Psoas muscle (tissue), 8 donors: ENCODE data around the gene CPT1C. TPM values are rescaled to one million over a fixed set of nuclear protein-coding genes. Genes with fewer than 3 reads are reported as not detected.

Experiments used
- ATAC-seq, 4 donors: fragments of 200-7000 bp; cut with Tn5 transposase; one replicate each; pipeline ENCODE4 v1.9.1; 2020; ENCODE audit warnings: moderate library complexity in 3 of 4, mild to moderate bottlenecking in 2 of 4
- DNase-seq, 2 donors: peaks; one replicate each; pipeline ENCODE4 v3.0.0-alpha.2; 2020
- H3K27ac ChIP-seq: fragments of 200-600 bp; one replicate; pipeline ENCODE4 v1.8.0; 2022
- H3K27me3 ChIP-seq, 3 donors: fragments of 200-600 bp in 1 of 3; one replicate each; pipeline versions ENCODE4 v1.6.1 to v1.8.0; 2013 to 2022; ENCODE audit warnings: low read length in 2 of 3, mild to moderate bottlenecking in 2 of 3, moderate library complexity in 1 of 3; ENCODE audit not compliant: insufficient read depth in 3 of 3
- H3K36me3 ChIP-seq, 2 donors: fragments of 200-600 bp in 1 of 2; one replicate each; pipeline versions ENCODE4 v1.6.1 to v1.8.0; 2013 to 2022; ENCODE audit warnings: low read depth in 1 of 2, mild to moderate bottlenecking in 1 of 2, moderate library complexity in 1 of 2; ENCODE audit not compliant: insufficient read depth in 1 of 2
- H3K4me1 ChIP-seq: fragments of 200-600 bp; one replicate; pipeline ENCODE4 v1.8.0; 2022
- H3K4me3 ChIP-seq: fragments of 200-600 bp; one replicate; pipeline ENCODE4 v1.8.0; 2022; ENCODE audit warnings: mild to moderate bottlenecking
- H3K9me3 ChIP-seq: fragments of 200-600 bp; one replicate; pipeline ENCODE4 v1.8.0; 2022
- WGBS, 3 donors: extraction: QIAGEN DNeasy Blood & Tissue Kit; methylation state at CpG; one replicate each; pipeline versions ENCODE4 v1.1.6 to v1.1.7; 2013; 5-methylcytosine and 5-hydroxymethylcytosine counted together
- intact Hi-C, 2 donors: fragments of 100-400 bp; cut with DNase I; formaldehyde crosslinking; loops; one replicate each; pipeline versions ENCODE4 v1.11.0 to v1.14.2; 2022
- polyA plus RNA-seq, 3 donors: library from polyadenylated mRNA; stranded (reverse); fragments of 200-250 nt; gene quantifications; one replicate each; pipeline ENCODE4 v1.2.3, GENCODE V29; 2013
- total RNA-seq, 4 donors: library from RNA; stranded (reverse); fragmentation: NEBNext Ultra II Directional in 2 of 4; extraction: Animal tissue kit (Norgen Biotek cat#: 25700) in 2 of 4; gene quantifications; one replicate each; pipeline versions ENCODE4 v1.2.1 to v1.2.4, GENCODE V29; 2021 to 2023
- TF ChIP-seq, protein P1 (sequence below): fragments of 200-600 bp; IDR thresholded peaks from one replicate; pipeline ENCODE4 v1.8.0; 2022; ENCODE audit warnings: antibody characterized with exemption
- donor health status: healthy with polysubstance abuse.
- donor health status: DM: no; HTN: no; CAD: no; lungs with moderate emphysema.
- donor health status: Bipolar disorder and iron deficiency.
- donor health status: healthy.
- donor health status: DM: yes; HTN: yes; CAD: no.
- donor health status: DM: no; HTN: no; CAD: no.
- donor health status: DM: no; HTN: no; CAD: no.
- donor health status: DM: yes; HTN: yes; CAD: no.

CPT1C gene
- total and polyA plus RNA-seq, 7 donors, result 0.34 to 1.2 (median 0.79) TPM

DNA sequence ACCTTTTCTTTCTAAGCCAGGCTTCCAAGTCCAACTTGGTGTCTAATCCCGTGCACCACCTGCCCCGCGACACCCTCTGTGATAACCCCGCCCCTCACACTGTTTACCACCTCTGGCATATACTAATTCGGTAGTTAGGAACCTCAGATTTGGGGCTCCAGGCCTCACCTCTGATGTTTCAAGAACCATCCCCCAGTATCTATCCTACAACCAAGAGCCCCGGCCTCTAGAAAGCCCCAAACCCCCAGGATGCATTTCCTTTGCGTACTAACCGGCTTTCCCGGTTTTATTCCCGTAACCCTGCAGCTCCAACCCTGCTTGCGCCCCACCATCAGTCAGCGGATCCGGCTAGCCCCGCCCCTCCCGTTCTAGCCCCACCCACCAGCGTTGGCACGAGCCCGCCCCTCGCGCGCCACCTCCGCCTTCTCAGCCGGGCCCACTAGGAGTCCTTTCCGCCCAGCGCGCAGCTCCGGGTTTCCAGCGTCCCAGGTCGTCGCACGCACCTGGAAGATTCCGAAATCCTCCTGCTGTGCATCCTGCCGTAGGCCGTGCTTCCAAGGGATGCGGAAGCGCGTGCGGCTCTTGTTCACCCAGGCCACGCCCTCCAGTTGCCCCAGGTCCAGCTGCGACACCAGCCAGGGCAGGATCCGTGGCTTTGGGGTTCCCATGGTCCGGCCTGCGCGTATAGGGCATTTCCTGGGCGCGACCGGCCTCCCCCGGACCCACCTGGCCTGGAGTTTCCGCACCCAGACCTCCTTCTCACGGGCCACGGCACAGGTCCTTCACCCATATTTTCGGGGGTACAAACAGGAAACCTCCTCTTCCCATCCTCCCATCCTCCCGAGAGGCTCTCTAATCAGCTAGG lies 26.5 kb upstream of the CPT1C start:
- Histone ChIP-seq H3K27ac (peak overlapping the region; percentile 49), H3K4me3 (peak overlapping the region; percentile 70), H3K4me1 (peaks cover 8% of the 10 kb centered on the region), H3K9me3 (no peaks in the 10 kb centered on the region), H3K27me3 (no peaks in the 10 kb centered on the region), H3K36me3 (peaks cover 0 to 34% of the 10 kb centered on the region in 2 donors)
- TF ChIP-seq, protein P1, sequence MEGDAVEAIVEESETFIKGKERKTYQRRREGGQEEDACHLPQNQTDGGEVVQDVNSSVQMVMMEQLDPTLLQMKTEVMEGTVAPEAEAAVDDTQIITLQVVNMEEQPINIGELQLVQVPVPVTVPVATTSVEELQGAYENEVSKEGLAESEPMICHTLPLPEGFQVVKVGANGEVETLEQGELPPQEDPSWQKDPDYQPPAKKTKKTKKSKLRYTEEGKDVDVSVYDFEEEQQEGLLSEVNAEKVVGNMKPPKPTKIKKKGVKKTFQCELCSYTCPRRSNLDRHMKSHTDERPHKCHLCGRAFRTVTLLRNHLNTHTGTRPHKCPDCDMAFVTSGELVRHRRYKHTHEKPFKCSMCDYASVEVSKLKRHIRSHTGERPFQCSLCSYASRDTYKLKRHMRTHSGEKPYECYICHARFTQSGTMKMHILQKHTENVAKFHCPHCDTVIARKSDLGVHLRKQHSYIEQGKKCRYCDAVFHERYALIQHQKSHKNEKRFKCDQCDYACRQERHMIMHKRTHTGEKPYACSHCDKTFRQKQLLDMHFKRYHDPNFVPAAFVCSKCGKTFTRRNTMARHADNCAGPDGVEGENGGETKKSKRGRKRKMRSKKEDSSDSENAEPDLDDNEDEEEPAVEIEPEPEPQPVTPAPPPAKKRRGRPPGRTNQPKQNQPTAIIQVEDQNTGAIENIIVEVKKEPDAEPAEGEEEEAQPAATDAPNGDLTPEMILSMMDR, result no peak
- intact Hi-C loops, result no loop called here
- DNase-seq, result peak; percentile 89 to 94
- 0 to 1% (median 1%) methylated on average over 52 to 53 of the region's 53 CpGs for WGBS, 3 donors
- peak; percentile 80 to 87 (median 82) for ATAC-seq

DNA sequence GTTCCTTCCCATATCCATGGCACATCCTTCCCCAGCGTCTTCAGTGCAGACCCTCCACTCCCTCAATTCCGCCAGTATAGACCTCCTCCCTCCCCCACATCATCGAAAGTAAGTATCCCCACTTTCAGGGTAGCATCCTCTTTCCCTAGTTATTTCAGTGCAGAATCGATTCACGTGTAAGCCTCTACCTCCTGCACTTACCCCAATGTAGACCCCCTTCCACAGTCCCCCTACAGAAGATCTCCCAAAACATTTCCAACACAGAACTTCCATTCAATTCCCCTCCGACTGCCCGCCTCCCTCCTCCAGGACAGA lies 25.9 kb upstream of the CPT1C start:
- 1 to 2% (median 1%) methylated on average over 7 of the region's 7 CpGs for WGBS, 3 donors
- Histone ChIP-seq H3K4me3 (peak overlapping the region; percentile 70), H3K4me1 (peaks cover 8% of the 10 kb centered on the region), H3K27me3 (no peaks in the 10 kb centered on the region), H3K36me3 (peaks cover 0 to 35% of the 10 kb centered on the region in 2 donors), H3K27ac (peak overlapping the region; percentile 49), H3K9me3 (no peaks in the 10 kb centered on the region)
- intact Hi-C loops, result no loop called here
- ATAC-seq, result peak in 2 of 4 donors; percentile 0 to 5
- TF ChIP-seq, protein P1, result no peak
- DNase-seq, result no peak

DNA sequence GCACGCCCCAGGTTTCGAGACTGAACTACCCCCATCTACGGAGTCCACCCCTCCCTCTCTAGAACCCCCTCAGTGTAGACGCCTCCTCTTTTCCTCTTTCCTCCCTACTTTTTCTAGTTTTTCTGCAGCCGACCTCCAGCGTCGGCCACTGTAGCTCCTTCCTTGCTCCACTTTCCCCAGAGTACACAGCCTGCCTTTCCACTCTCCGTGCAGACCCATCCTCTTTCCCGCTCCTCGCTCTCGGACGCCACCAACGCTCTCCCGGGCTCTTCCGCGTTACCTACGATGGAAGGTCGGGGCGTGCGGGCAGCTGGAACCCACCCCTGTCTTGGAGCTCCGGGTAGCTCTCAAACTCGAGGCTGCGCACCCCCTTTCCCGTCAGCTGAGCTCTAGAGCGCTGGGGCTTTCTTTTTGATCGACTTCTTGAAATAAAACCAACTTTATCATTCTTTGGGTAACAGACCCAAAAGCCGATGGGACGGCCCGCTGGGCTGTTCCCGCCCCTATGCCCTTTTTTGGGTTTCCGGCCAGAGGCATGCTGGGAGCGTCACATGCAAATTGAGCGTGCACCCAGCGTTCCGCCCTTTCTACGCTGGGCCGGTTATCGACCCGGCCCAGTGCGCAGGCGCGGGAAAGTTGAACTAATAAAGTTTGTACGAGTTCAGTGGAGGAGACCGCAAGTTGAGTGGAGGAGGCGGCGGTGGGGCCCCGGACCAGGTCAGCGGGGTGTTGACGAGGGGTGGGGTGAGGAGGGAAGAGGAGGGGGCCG lies 25.4 kb upstream of the CPT1C start, which contains the start of the genes BCL2L12 and IRF3:
TSS of gene BCL2L12 (plus strand) at position 583 of the 769 bp plus-strand sequence. CDS start 760 bp downstream, outside the sequence.
TSS of gene IRF3 (minus strand) at position 507 of the 769 bp plus-strand sequence. CDS start 1,019 bp downstream, outside the sequence.
- H3K4me3 ChIP-seq, result peak within 1 kb of the TSS; percentile 70
- WGBS, 3 donors, result 0 to 1% (median 0%) methylated on average over 50 of the region's 50 CpGs
- intact Hi-C loops, result no loop called here
- peak within 1 kb of the TSS; percentile 49 for H3K27ac ChIP-seq
- H3K27me3 ChIP-seq, result no peaks in the 10 kb centered on the region
- TF ChIP-seq, protein P1, result peak; percentile 2
- H3K4me1 ChIP-seq, result peaks cover 8% of the 10 kb centered on the region
- DNase-seq (peak; percentile 98 to 99), ATAC-seq (peak; percentile 90 to 93 (median 91))
- no peaks in the 10 kb centered on the region for H3K9me3 ChIP-seq
- peaks cover 0 to 35% of the 10 kb centered on the region in 2 donors for H3K36me3 ChIP-seq

DNA sequence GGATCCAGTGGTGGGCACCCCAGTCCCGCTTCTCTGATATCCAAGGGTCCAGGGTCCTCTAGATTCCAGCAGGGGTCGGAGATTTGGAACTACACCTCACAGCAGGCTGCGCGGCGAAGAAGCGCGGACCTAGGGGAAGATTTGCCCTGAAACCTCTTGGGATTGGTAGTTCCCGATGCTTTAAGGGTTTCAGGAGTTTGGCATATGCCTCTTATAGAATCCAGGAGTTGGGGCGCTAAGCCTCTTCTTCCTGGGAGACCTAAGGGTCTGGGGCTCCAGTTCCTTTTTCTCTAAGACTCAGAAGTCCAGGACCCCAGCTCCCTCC lies 24.8 kb upstream of the CPT1C start:
- ATAC-seq (no peak), DNase-seq (no peak)
- Histone ChIP-seq H3K27ac (peak overlapping the region; percentile 49), H3K4me1 (peaks cover 8% of the 10 kb centered on the region), H3K4me3 (peak overlapping the region; percentile 70), H3K27me3 (no peaks in the 10 kb centered on the region), H3K9me3 (no peaks in the 10 kb centered on the region), H3K36me3 (peaks cover 0 to 35% of the 10 kb centered on the region in 2 donors)
- WGBS, 3 donors, result 0 to 2% (median 1%) methylated on average over 9 of the region's 9 CpGs
- TF ChIP-seq, protein P1, result peak; percentile 3
- intact Hi-C loops, result no loop called here
